K562 (cell line): ENCODE measurements around the gene TRMT1. TPM values are rescaled to one million over a fixed set of nuclear protein-coding genes. Genes with fewer than 3 reads are reported as not detected.

Experiments used
- BRCA1 ChIP-seq, 2 experiments: fragments of 450-650 bp in 1 of 2; sonication (generic) in 1 of 2; formaldehyde crosslinking in 1 of 2; IDR thresholded peaks; 2 replicates each; pipeline versions ENCODE4 v1.5.0 to v1.6.1; 2017 to 2020; ENCODE audit warnings: mild to moderate bottlenecking in 1 of 2, missing genetic modification reagents in 1 of 2
- DACH1 ChIP-seq: fragments of 450-650 bp; IDR thresholded peaks from 2 replicates; pipeline ENCODE4 v1.6.1; 2018; ENCODE audit not compliant: partially characterized antibody
- FOXP1 ChIP-seq: sonication (generic); formaldehyde crosslinking; IDR thresholded peaks from 2 replicates; pipeline ENCODE4 v1.8.0; 2022; ENCODE audit warnings: mild to moderate bottlenecking, missing genetic modification reagents
- JUNB ChIP-seq: fragments of 450-650 bp; formaldehyde crosslinking; conservative IDR thresholded peaks from 2 replicates; pipeline ENCODE4 v1.4.0; 2020; ENCODE audit warnings: mild to moderate bottlenecking
- KDM5B ChIP-seq: fragments of 200-600 bp; sonication (generic); IDR thresholded peaks from 2 replicates; pipeline ENCODE4 v1.6.1; 2012; ENCODE audit warnings: low read depth, mild to moderate bottlenecking, moderate library complexity, low read length, control low read depth, inconsistent platforms; ENCODE audit not compliant: insufficient replicate concordance
- MCM7 ChIP-seq, 2 experiments: fragments of 450-650 bp; IDR thresholded peaks; 2 replicates each; pipeline ENCODE4 v1.6.1; 2016 to 2018
- NBN ChIP-seq: fragments of 450-650 bp; IDR thresholded peaks from 2 replicates; pipeline ENCODE4 v1.6.1; 2016; ENCODE audit warnings: low read depth, mild to moderate bottlenecking
- POLR2AphosphoS5 ChIP-seq: IDR thresholded peaks from 2 replicates; pipeline ENCODE4 v1.6.1; 2011; ENCODE audit warnings: mild to moderate bottlenecking, low read depth, low read length, moderate library complexity; ENCODE audit not compliant: control insufficient read depth, insufficient read depth
- RAD21 ChIP-seq, 2 experiments: fragments of 250-450 bp in 1 of 2; fragments of 450-650 bp in 1 of 2; sonication (Bioruptor Pico) in 1 of 2; formaldehyde crosslinking in 1 of 2; IDR thresholded peaks in 1 of 2; conservative IDR thresholded peaks in 1 of 2; 2 replicates each; pipeline versions ENCODE4 v1.4.0 to v1.8.0; 2020 to 2022; ENCODE audit warnings: mild to moderate bottlenecking in 2 of 2, moderate library complexity in 1 of 2
- RFX7 ChIP-seq: fragments of 250-450 bp; sonication (Bioruptor Pico); IDR thresholded peaks from 2 replicates; pipeline ENCODE4 v1.5.1; 2021; ENCODE audit warnings: mild to moderate bottlenecking
- TAL1 ChIP-seq: fragments of 450-650 bp; IDR thresholded peaks from 2 replicates; pipeline ENCODE4 v1.6.1; 2016; ENCODE audit warnings: mild to moderate bottlenecking
- ZNF277 ChIP-seq: fragments of 250-450 bp; sonication (Bioruptor Pico); IDR thresholded peaks from 2 replicates; pipeline ENCODE4 v1.8.0; 2022; ENCODE audit warnings: inconsistent platforms, mild to moderate bottlenecking, moderate library complexity, borderline replicate concordance
- ZNF449 ChIP-seq: fragments of 250-450 bp; sonication (Bioruptor Pico); IDR thresholded peaks from 2 replicates; pipeline ENCODE4 v1.8.0; 2022; ENCODE audit warnings: moderate library complexity, mild to moderate bottlenecking, inconsistent platforms
- polyA plus RNA-seq, 8 experiments: library from polyadenylated mRNA; depleted of rRNA in 4 of 8; stranded (reverse) in 5 of 8; unstranded in 3 of 8; fragments of >200 nt; fragmentation: Nextera tagmentation in 2 of 8; fragmentation: Illumina TruSeq in 1 of 8; extraction: Ambion mirVana in 2 of 8; extraction: Trizol in 1 of 8; gene quantifications; 2 replicates each; pipeline versions ENCODE4 v1.2.1 to v1.2.3, GENCODE V29; 2011 to 2014; ENCODE audit warnings: inconsistent platforms in 1 of 8, missing spikeins in 1 of 8
- total RNA-seq, 7 experiments: library from RNA; depleted of rRNA in 6 of 7; stranded (reverse); fragments of >200 nt in 6 of 7; fragmentation: Illumina TruSeq in 2 of 7; extraction: Trizol in 2 of 7; gene quantifications; 2 replicates each; pipeline versions ENCODE4 v1.2.1 to v1.2.3, GENCODE V29; 2011 to 2021; ENCODE audit warnings: low replicate concordance in 1 of 7
- TF ChIP-seq, protein P1 (sequence below): fragments of 450-650 bp; IDR thresholded peaks from one replicate; pipeline ENCODE4 v1.6.1; 2018; ENCODE audit warnings: mild to moderate bottlenecking, moderate library complexity; ENCODE audit not compliant: partially characterized antibody
- TF ChIP-seq, protein P2 (sequence below), 2 experiments: fragments of 450-650 bp; IDR thresholded peaks; 2 replicates each; pipeline ENCODE4 v1.6.1; 2016; ENCODE audit warnings: mild to moderate bottlenecking in 2 of 2, borderline replicate concordance in 1 of 2, low read depth in 1 of 2, moderate library complexity in 1 of 2

TRMT1 gene
- total and polyA plus RNA-seq, 9 of the 15 experiments (the other 6 are each of a cell fraction or from before 2014, with no cell fraction given) = 5.8 to 158 (median 54.3) TPM

DNA sequence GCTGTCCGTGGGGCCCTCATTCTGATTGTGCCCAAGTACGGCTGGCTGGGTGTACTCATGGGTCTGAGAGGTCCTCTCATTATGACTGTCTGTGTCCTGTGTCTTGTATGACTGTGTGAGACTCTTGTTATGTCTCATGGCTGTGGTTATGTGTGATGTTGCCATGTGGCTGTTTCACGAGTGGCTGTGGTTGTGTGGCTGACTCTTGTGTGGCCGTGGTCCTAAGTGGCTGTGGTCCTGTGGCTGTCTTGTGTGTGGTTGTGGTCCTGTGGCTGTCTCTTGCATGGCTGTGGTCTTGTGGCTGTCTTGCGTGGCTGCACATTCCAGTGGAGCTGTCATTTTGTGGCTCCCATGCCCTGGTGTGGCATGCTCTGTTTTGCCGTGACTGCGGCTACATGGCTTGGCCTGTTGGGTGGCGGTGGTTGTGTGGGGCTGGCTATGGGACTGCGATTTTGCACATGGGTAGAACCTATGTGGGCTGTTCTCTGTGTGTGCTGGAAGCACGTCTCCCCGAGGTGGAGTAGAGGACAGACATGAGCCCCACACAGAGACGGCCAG is 16.4 kb downstream of the TRMT1 start (continued):
- TF ChIP-seq, protein P1, sequence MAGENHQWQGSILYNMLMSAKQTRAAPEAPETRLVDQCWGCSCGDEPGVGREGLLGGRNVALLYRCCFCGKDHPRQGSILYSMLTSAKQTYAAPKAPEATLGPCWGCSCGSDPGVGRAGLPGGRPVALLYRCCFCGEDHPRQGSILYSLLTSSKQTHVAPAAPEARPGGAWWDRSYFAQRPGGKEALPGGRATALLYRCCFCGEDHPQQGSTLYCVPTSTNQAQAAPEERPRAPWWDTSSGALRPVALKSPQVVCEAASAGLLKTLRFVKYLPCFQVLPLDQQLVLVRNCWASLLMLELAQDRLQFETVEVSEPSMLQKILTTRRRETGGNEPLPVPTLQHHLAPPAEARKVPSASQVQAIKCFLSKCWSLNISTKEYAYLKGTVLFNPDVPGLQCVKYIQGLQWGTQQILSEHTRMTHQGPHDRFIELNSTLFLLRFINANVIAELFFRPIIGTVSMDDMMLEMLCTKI = no peak
- TF ChIP-seq RFX7 (CRISPR knock-in tag) = no peak
- no peak for TF ChIP-seq ZNF277 (CRISPR knock-in tag)
- TF ChIP-seq FOXP1 (CRISPR knock-in tag) = peak; percentile 24; the same call in 1 of the 2 replicates
- TF ChIP-seq MCM7 (IDR thresholded peaks at IDR 0.05) = no peak
- TF ChIP-seq NBN = peak; percentile 66
- TF ChIP-seq, protein P2, sequence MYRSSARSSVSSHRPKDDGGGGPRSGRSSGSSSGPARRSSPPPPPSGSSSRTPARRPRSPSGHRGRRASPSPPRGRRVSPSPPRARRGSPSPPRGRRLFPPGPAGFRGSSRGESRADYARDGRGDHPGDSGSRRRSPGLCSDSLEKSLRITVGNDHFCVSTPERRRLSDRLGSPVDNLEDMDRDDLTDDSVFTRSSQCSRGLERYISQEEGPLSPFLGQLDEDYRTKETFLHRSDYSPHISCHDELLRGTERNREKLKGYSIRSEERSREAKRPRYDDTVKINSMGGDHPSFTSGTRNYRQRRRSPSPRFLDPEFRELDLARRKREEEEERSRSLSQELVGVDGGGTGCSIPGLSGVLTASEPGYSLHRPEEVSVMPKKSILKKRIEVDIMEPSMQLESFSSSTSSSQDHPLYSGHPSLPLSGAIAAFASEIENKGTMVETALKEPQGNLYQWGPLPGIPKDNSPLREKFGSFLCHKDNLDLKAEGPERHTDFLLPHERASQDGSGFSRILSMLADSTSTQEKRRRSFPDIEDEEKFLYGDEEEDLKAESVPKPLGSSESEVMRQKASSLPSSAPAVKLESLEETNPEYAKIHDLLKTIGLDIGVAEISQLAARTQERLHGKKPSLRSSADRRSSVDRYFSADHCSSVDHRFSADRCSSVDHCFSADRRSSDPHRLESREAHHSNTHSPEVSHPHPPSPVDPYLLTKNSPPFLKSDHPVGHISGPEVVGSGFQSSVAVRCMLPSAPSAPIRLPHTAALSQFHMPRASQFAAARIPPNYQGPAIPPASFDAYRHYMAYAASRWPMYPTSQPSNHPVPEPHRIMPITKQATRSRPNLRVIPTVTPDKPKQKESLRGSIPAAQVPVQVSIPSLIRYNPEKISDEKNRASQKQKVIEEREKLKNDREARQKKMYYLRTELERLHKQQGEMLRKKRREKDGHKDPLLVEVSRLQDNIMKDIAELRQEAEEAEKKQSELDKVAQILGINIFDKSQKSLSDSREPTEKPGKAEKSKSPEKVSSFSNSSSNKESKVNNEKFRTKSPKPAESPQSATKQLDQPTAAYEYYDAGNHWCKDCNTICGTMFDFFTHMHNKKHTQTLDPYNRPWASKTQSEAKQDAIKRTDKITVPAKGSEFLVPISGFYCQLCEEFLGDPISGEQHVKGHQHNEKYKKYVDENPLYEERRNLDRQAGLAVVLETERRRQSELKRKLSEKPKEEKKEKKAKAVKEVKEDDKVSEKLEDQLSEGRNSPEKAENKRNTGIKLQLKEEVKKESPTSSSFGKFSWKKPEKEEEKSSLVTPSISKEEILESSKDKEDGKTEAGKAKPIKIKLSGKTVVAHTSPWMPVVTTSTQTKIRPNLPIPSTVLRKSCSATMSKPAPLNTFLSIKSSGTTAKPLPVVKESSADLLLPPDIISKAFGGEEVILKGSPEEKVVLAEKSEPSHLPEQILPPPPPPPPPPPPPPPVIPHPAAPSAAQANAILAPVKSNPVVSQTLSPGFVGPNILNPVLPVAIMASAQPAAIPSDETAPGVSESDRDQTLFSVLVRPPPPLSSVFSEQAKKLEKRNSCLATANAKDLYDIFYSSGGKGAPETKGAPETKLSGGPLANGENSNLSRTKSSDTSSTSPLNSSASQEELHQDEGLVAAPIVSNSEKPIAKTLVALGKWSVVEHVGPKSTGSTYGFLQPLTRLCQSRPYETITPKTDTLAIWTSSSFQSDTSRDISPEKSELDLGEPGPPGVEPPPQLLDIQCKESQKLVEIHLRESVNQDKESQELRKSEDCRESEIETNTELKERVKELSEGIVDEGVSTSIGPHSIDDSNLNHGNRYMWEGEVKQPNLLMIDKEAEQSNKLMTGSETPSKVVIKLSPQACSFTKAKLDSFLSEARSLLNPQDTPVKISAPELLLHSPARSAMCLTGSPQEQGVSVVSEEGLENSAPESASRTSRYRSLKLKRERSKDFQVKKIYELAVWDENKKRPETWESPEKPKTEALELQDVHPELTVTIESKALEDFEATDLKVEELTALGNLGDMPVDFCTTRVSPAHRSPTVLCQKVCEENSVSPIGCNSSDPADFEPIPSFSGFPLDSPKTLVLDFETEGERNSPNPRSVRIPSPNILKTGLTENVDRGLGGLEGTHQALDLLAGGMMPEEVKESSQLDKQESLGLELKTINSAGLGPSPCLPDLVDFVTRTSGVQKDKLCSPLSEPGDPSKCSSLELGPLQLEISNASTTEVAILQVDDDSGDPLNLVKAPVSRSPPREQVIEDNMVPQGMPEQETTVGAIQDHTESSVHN (IDR thresholded peaks at IDR 0.05; ENCODE audit: borderline replicate concordance in 1 of 2, low read depth in 1 of 2) = no peak; a peak in 1 of 4 replicates
- TF ChIP-seq BRCA1 (IDR thresholded peaks at IDR 0.05) = no peak
- TF ChIP-seq BRCA1 (CRISPR knock-in tag; IDR thresholded peaks at IDR 0.05) = no peak
- TF ChIP-seq RAD21 (CRISPR knock-in tag; conservative IDR thresholded peaks at IDR 0.05 in 1 of 2, IDR thresholded peaks at IDR 0.05 in 1 of 2) = no peak
- TF ChIP-seq DACH1 = no peak
- TF ChIP-seq POLR2AphosphoS5 = peak; percentile 80
- TF ChIP-seq JUNB = no peak
- TF ChIP-seq KDM5B = peak; percentile 32
- TF ChIP-seq ZNF449 (CRISPR knock-in tag) = no peak
- no peak for TF ChIP-seq TAL1
